Neural crest cell (in vitro differentiated cells): Measurements from ENCODE around the gene B9D1. TPM values are rescaled to one million over a fixed set of nuclear protein-coding genes. Genes with fewer than 3 reads are reported as not detected.

ENCODE experiments used
- DNase-seq: peaks from one replicate; pipeline ENCODE4 v3.0.0; 2021; ENCODE audit warnings: low read depth, mixed read lengths, low spot score
- H3K27ac Mint-ChIP-seq: one replicate; pipeline ENCODE4 v1.8.0; 2021; ENCODE audit warnings: mild to moderate bottlenecking, mixed read lengths; ENCODE audit not compliant: unreplicated experiment
- H3K27me3 Mint-ChIP-seq: 2 replicates; pipeline ENCODE4 v1.8.0; 2021; ENCODE audit warnings: low read depth, mild to moderate bottlenecking, mixed read lengths
- H3K36me3 Mint-ChIP-seq: 2 replicates; pipeline ENCODE4 v1.8.0; 2021; ENCODE audit warnings: low read depth, mild to moderate bottlenecking, mixed read lengths
- H3K4me1 Mint-ChIP-seq: 2 replicates; pipeline ENCODE4 v1.8.0; 2021; ENCODE audit warnings: mixed read lengths
- H3K4me3 Mint-ChIP-seq: one replicate; pipeline ENCODE4 v1.8.0; 2021; ENCODE audit warnings: mild to moderate bottlenecking, mixed read lengths
- H3K9me3 Mint-ChIP-seq: 2 replicates; pipeline ENCODE4 v1.8.0; 2021; ENCODE audit warnings: mixed read lengths
- total RNA-seq: library from RNA; stranded (reverse); gene quantifications from 2 replicates; pipeline ENCODE4 v1.2.1, GENCODE V29; 2021
- TF ChIP-seq, protein P1 (sequence below): fragments of 200-600 bp; sonication (generic); conservative IDR thresholded peaks from 2 replicates; pipeline ENCODE4 v1.5.0; 2021; ENCODE audit warnings: antibody characterized with exemption, mild to moderate bottlenecking

B9D1 gene
- total RNA-seq, 1 donor from 2014 or later = 17.9 TPM

- H3K4me3 Mint-ChIP-seq = peak overlapping the region; percentile 97
- TF ChIP-seq, protein P1, sequence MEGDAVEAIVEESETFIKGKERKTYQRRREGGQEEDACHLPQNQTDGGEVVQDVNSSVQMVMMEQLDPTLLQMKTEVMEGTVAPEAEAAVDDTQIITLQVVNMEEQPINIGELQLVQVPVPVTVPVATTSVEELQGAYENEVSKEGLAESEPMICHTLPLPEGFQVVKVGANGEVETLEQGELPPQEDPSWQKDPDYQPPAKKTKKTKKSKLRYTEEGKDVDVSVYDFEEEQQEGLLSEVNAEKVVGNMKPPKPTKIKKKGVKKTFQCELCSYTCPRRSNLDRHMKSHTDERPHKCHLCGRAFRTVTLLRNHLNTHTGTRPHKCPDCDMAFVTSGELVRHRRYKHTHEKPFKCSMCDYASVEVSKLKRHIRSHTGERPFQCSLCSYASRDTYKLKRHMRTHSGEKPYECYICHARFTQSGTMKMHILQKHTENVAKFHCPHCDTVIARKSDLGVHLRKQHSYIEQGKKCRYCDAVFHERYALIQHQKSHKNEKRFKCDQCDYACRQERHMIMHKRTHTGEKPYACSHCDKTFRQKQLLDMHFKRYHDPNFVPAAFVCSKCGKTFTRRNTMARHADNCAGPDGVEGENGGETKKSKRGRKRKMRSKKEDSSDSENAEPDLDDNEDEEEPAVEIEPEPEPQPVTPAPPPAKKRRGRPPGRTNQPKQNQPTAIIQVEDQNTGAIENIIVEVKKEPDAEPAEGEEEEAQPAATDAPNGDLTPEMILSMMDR = no peak
- H3K27ac Mint-ChIP-seq = peak overlapping the region; percentile 81
- no peaks in the 10 kb centered on the region for H3K9me3 Mint-ChIP-seq
- DNase-seq = no peak
- peaks cover 16% of the 10 kb centered on the region for H3K4me1 Mint-ChIP-seq
- H3K27me3 Mint-ChIP-seq = peaks cover 3% of the 10 kb centered on the region
- H3K36me3 Mint-ChIP-seq = no peaks in the 10 kb centered on the region
Observed at GRCh38 chr17:19363460-19364035, 1.0 kb upstream of the B9D1 start.

- H3K4me3 Mint-ChIP-seq = peak overlapping the region; percentile 97
- H3K4me1 Mint-ChIP-seq = peaks cover 16% of the 10 kb centered on the region
- TF ChIP-seq, protein P1 = no peak
- no peaks in the 10 kb centered on the region for H3K36me3 Mint-ChIP-seq
- DNase-seq = no peak
- H3K27me3 Mint-ChIP-seq = peaks cover 3% of the 10 kb centered on the region
- H3K9me3 Mint-ChIP-seq = no peaks in the 10 kb centered on the region
- H3K27ac Mint-ChIP-seq = no peak overlapping the region
Observed at GRCh38 chr17:19363114-19363438, 553 bp upstream of the B9D1 start.

GRCh38 chr17:19361944-19362276 lies 613 bp downstream of the B9D1 start:
- no peak for DNase-seq
- peaks cover 16% of the 10 kb centered on the region for H3K4me1 Mint-ChIP-seq
- no peak overlapping the region for H3K27ac Mint-ChIP-seq
- TF ChIP-seq, protein P1 = no peak
- H3K27me3 Mint-ChIP-seq = peaks cover 3% of the 10 kb centered on the region
- H3K9me3 Mint-ChIP-seq = no peaks in the 10 kb centered on the region
- peak overlapping the region; percentile 91 for H3K4me3 Mint-ChIP-seq
- no peaks in the 10 kb centered on the region for H3K36me3 Mint-ChIP-seq

DNA sequence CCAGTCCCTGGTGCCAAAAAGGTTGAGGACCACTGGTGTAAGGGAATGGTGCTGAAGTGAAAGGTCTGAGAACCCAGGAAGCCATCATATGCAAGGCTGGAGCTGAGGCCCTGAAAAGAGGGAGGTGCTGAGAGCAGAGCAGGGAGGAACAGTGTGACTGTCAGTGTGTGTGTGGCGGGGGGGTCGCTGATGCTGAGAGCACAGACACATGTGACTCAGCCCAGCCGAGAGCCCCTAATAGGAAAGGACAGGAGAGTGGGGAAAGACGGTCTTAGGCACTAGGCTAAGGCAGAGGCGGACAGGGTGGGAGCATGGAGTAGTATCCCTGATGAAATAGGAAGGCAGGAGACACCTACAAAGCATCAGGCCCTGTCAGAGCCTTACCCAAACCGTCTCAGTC lies 1.2 kb downstream of the B9D1 start:
- Mint-ChIP-seq H3K27ac (peak overlapping the region; percentile 75), H3K4me3 (peak overlapping the region; percentile 91), H3K36me3 (no peaks in the 10 kb centered on the region), H3K9me3 (no peaks in the 10 kb centered on the region), H3K27me3 (peaks cover 3% of the 10 kb centered on the region), H3K4me1 (peaks cover 16% of the 10 kb centered on the region)
- TF ChIP-seq, protein P1 = no peak
- no peak for DNase-seq

- H3K4me1 Mint-ChIP-seq = peaks cover 16% of the 10 kb centered on the region
- H3K36me3 Mint-ChIP-seq = no peaks in the 10 kb centered on the region
- peak overlapping the region; percentile 64 for H3K27ac Mint-ChIP-seq
- H3K4me3 Mint-ChIP-seq = peak overlapping the region; percentile 91
- TF ChIP-seq, protein P1 = no peak
- no peaks in the 10 kb centered on the region for H3K9me3 Mint-ChIP-seq
- H3K27me3 Mint-ChIP-seq = peaks cover 3% of the 10 kb centered on the region
- no peak for DNase-seq
Observed at GRCh38 chr17:19360772-19361171, 1.8 kb downstream of the B9D1 start.

- no peak for DNase-seq
- no peaks in the 10 kb centered on the region for H3K9me3 Mint-ChIP-seq
- H3K4me1 Mint-ChIP-seq = peaks cover 16% of the 10 kb centered on the region
- peaks cover 3% of the 10 kb centered on the region for H3K27me3 Mint-ChIP-seq
- H3K36me3 Mint-ChIP-seq = no peaks in the 10 kb centered on the region
- peak overlapping the region; percentile 2 for H3K4me3 Mint-ChIP-seq
- TF ChIP-seq, protein P1 = no peak
- H3K27ac Mint-ChIP-seq = no peak overlapping the region
Observed at GRCh38 chr17:19359856-19360255, 2.7 kb downstream of the B9D1 start.
